H1 (cell line): Measurements from ENCODE around the gene MGME1. TPM values are rescaled to one million over a fixed set of nuclear protein-coding genes. Genes with fewer than 3 reads are reported as not detected.

Experiments used
- KDM4A ChIP-seq: IDR thresholded peaks from one replicate; pipeline ENCODE4 v1.7.1; 2012; ENCODE audit warnings: low read depth, mild to moderate bottlenecking, moderate library complexity, low read length, inconsistent platforms; ENCODE audit not compliant: severe bottlenecking
- NANOG ChIP-seq: IDR thresholded peaks from 2 replicates; pipeline ENCODE4 v1.6.1; 2011; ENCODE audit warnings: low read length, low read depth, mild to moderate bottlenecking, inconsistent platforms; ENCODE audit not compliant: insufficient read depth, poor library complexity, severe bottlenecking
- SIRT6 ChIP-seq: IDR thresholded peaks from one replicate; pipeline ENCODE4 v1.7.1; 2012; ENCODE audit warnings: low read length, inconsistent platforms
- polyA plus RNA-seq, 7 experiments: library from polyadenylated mRNA; depleted of rRNA in 3 of 7; stranded (reverse) in 5 of 7; unstranded in 2 of 7; fragments of >200 nt in 5 of 7; fragments of 200-250 nt in 2 of 7; gene quantifications; 1 replicate in 5 of 7; 2 replicates in 1 of 7; 4 replicates in 1 of 7; pipeline versions ENCODE4 v1.2.1 to v1.2.3, GENCODE V29; 2011 to 2013; ENCODE audit warnings: missing spikeins in 2 of 7, mixed read lengths in 2 of 7
- total RNA-seq: library from RNA; stranded (reverse); fragmentation: NEBNext Ultra II Directional; extraction: Animal tissue kit (Norgen Biotek cat#: 25700); gene quantifications from 2 replicates; pipeline ENCODE4 v1.2.1, GENCODE V29; 2021
- TF ChIP-seq, protein P1 (sequence below), 3 experiments: IDR thresholded peaks; 1 replicate in 2 of 3; 2 replicates in 1 of 3; pipeline versions ENCODE4 v1.5.1 to v1.6.1; 2011; ENCODE audit warnings: low read length in 3 of 3, mild to moderate bottlenecking in 3 of 3, inconsistent platforms in 2 of 3, low read depth in 1 of 3, moderate library complexity in 1 of 3; ENCODE audit not compliant: insufficient read depth in 1 of 3; ENCODE audit errors: control extremely low read depth in 1 of 3
- TF ChIP-seq, protein P2 (sequence below): IDR thresholded peaks from 2 replicates; pipeline ENCODE4 v1.6.1; 2012; ENCODE audit warnings: inconsistent platforms

Gene MGME1
- total and polyA plus RNA-seq, 2 of the 8 experiments (the other 6 are each of a cell fraction or from before 2014, with no cell fraction given) = 27.7 to 59.0 TPM

DNA sequence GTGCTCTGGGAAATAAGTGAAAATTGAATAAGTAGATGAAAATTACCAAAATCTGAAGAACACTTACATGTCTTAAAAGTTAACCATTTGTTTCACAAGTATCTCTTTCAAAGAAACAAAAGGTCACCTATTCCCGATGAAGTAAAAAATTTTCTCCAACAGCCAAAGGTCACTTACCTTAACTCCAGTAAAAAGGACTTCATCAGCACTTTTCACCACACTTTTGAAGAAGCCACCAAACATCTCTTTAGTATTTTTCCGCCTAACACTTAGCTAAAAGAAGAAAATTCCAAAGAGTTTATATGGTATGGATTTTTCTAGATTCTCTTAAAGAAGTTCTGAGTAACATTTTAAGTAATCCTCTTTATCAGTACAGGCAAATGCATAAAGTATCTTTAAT is 17.5 kb upstream of the MGME1 start (continued):
- TF ChIP-seq, protein P1, sequence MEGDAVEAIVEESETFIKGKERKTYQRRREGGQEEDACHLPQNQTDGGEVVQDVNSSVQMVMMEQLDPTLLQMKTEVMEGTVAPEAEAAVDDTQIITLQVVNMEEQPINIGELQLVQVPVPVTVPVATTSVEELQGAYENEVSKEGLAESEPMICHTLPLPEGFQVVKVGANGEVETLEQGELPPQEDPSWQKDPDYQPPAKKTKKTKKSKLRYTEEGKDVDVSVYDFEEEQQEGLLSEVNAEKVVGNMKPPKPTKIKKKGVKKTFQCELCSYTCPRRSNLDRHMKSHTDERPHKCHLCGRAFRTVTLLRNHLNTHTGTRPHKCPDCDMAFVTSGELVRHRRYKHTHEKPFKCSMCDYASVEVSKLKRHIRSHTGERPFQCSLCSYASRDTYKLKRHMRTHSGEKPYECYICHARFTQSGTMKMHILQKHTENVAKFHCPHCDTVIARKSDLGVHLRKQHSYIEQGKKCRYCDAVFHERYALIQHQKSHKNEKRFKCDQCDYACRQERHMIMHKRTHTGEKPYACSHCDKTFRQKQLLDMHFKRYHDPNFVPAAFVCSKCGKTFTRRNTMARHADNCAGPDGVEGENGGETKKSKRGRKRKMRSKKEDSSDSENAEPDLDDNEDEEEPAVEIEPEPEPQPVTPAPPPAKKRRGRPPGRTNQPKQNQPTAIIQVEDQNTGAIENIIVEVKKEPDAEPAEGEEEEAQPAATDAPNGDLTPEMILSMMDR (IDR thresholded peaks at IDR 0.05; ENCODE audit: control extremely low read depth in 1 of 3, insufficient read depth in 1 of 3, low read depth in 1 of 3, low read length in 3 of 3) = no peak
- no peak for TF ChIP-seq NANOG
- TF ChIP-seq, protein P2, sequence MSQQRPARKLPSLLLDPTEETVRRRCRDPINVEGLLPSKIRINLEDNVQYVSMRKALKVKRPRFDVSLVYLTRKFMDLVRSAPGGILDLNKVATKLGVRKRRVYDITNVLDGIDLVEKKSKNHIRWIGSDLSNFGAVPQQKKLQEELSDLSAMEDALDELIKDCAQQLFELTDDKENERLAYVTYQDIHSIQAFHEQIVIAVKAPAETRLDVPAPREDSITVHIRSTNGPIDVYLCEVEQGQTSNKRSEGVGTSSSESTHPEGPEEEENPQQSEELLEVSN = no peak
- TF ChIP-seq SIRT6 = no peak
- TF ChIP-seq KDM4A = no peak
